HepG2 (cell line): Measurements from ENCODE around the gene ISY1. TPM values are rescaled to one million over a fixed set of nuclear protein-coding genes. Genes with fewer than 3 reads are reported as not detected.

Source experiments
- ARID3A ChIP-seq: IDR thresholded peaks from 2 replicates; pipeline ENCODE4 v1.6.1; 2012; ENCODE audit warnings: low read depth, low read length, improper control_type of control experiment
- CREB3 ChIP-seq: sonication (generic); formaldehyde crosslinking; IDR thresholded peaks from 2 replicates; pipeline ENCODE4 v1.5.0; 2020; ENCODE audit warnings: missing genetic modification reagents
- ESRRA ChIP-seq: sonication (generic); formaldehyde crosslinking; IDR thresholded peaks from 2 replicates; pipeline ENCODE4 v1.5.1; 2020; ENCODE audit warnings: mild to moderate bottlenecking, low read depth, missing genetic modification reagents
- GMEB1 ChIP-seq: sonication (generic); formaldehyde crosslinking; IDR thresholded peaks from 2 replicates; pipeline ENCODE4 v1.5.1; 2020; ENCODE audit warnings: missing genetic modification reagents, mild to moderate bottlenecking, borderline replicate concordance
- GMEB2 ChIP-seq: IDR thresholded peaks from 2 replicates; pipeline ENCODE4 v1.6.1; 2016; ENCODE audit warnings: missing biosample characterization, missing genetic modification reagents, low read depth
- HNF4G ChIP-seq, 2 experiments: sonication (generic) in 1 of 2; formaldehyde crosslinking in 1 of 2; IDR thresholded peaks; 2 replicates each; pipeline versions ENCODE4 v1.4.0 to v1.6.1; 2011 to 2020; ENCODE audit warnings: borderline replicate concordance in 2 of 2, low read depth in 2 of 2, mild to moderate bottlenecking in 2 of 2, low read length in 1 of 2, missing genetic modification reagents in 1 of 2, moderate library complexity in 1 of 2
- HNRNPH1 ChIP-seq: fragments of 200-400 bp; formaldehyde crosslinking; optimal IDR thresholded peaks from 2 replicates; pipeline ENCODE3; 2017; ENCODE audit warnings: mild to moderate bottlenecking, low read depth, low read length
- KLF6 ChIP-seq: IDR thresholded peaks from 2 replicates; pipeline ENCODE4 v1.8.0; 2016; ENCODE audit warnings: missing biosample characterization, missing genetic modification reagents
- MAF1 ChIP-seq: sonication (generic); formaldehyde crosslinking; IDR thresholded peaks from 2 replicates; pipeline ENCODE4 v1.5.0; 2020; ENCODE audit warnings: missing genetic modification reagents, borderline replicate concordance
- MXD4 ChIP-seq: IDR thresholded peaks from 2 replicates; pipeline ENCODE4 v1.6.1; 2016; ENCODE audit warnings: mild to moderate bottlenecking, missing biosample characterization, missing genetic modification reagents
- MXI1 ChIP-seq: IDR thresholded peaks from 3 replicates; pipeline ENCODE4 v1.6.1; 2012; ENCODE audit warnings: low read depth, low read length, inconsistent platforms, borderline replicate concordance
- NBN ChIP-seq: fragments of 450-650 bp; conservative IDR thresholded peaks from 2 replicates; pipeline ENCODE4 v1.6.1; 2017
- PATZ1 ChIP-seq: sonication (generic); formaldehyde crosslinking; IDR thresholded peaks from 2 replicates; pipeline ENCODE4 v1.4.0; 2020; ENCODE audit warnings: missing genetic modification reagents
- ZFP36L2 ChIP-seq: sonication (generic); formaldehyde crosslinking; IDR thresholded peaks from 2 replicates; pipeline ENCODE4 v1.4.0; 2020; ENCODE audit warnings: missing genetic modification reagents
- ZFP91 ChIP-seq: sonication (generic); formaldehyde crosslinking; IDR thresholded peaks from 2 replicates; pipeline ENCODE4 v1.9.0; 2022; ENCODE audit warnings: missing genetic modification reagents, mild to moderate bottlenecking, borderline replicate concordance
- ZKSCAN1 ChIP-seq: fragments of 150-350 bp; IDR thresholded peaks from 2 replicates; pipeline ENCODE4 v1.6.1; 2014; ENCODE audit warnings: low read length
- ZNF562 ChIP-seq: sonication (generic); formaldehyde crosslinking; IDR thresholded peaks from 2 replicates; pipeline ENCODE4 v1.8.0; 2022; ENCODE audit warnings: missing genetic modification reagents, borderline replicate concordance
- ZNF570 ChIP-seq: sonication (generic); formaldehyde crosslinking; IDR thresholded peaks from 2 replicates; pipeline ENCODE4 v1.4.0; 2020; ENCODE audit warnings: mild to moderate bottlenecking, missing genetic modification reagents, borderline replicate concordance
- polyA plus RNA-seq, 8 experiments: library from polyadenylated mRNA; depleted of rRNA in 3 of 8; stranded (reverse) in 7 of 8; unstranded in 1 of 8; fragments of >200 nt; fragmentation: Illumina TruSeq in 4 of 8; extraction: Trizol in 4 of 8; gene quantifications; 2 replicates each; pipeline versions ENCODE4 v1.2.1 to v1.2.3, GENCODE V29; 2011 to 2016; ENCODE audit warnings: low read depth in 4 of 8, missing spikeins in 1 of 8, mixed read lengths in 1 of 8; ENCODE audit not compliant: insufficient read depth in 1 of 8
- total RNA-seq, 5 experiments: library from RNA; depleted of rRNA; stranded (reverse); fragments of >200 nt; fragmentation: Illumina TruSeq; extraction: Trizol; gene quantifications; 2 replicates each; pipeline ENCODE4 v1.2.3, GENCODE V29; 2016; ENCODE audit warnings: low read depth in 1 of 5

ISY1 gene
- total and polyA plus RNA-seq, 2 of the 13 experiments (the other 11 are each of a cell fraction or from before 2014, with no cell fraction given): 21.0 to 39.1 TPM

- TF ChIP-seq HNF4G (IDR thresholded peaks at IDR 0.05; ENCODE audit: borderline replicate concordance, low read depth, low read length) (no peak), HNF4G (CRISPR knock-in tag; IDR thresholded peaks at IDR 0.05; ENCODE audit: borderline replicate concordance, low read depth) (no peak), MXD4 (CRISPR knock-in tag) (peak; percentile 71; the same call in 1 of the 2 replicates), PATZ1 (CRISPR knock-in tag) (peak; percentile 13; the same call in 1 of the 2 replicates), ARID3A (no peak), ZNF570 (CRISPR knock-in tag) (0 out of 2 replicates have a peak, but pooled peaks have one; percentile 12), CREB3 (CRISPR knock-in tag) (peak; percentile 92), ZKSCAN1 (no peak), MXI1 (peak; percentile 89; the same call in 2 of the 3 replicates), GMEB1 (peak; percentile 96), KLF6 (peak; percentile 73; the same call in 1 of the 2 replicates), MAF1 (CRISPR knock-in tag) (peak; percentile 44; the same call in 1 of the 2 replicates), ZFP36L2 (CRISPR knock-in tag) (no peak), ZNF562 (no peak), ZFP91 (peak; percentile 96), NBN (no peak), GMEB2 (peak; percentile 67; the same call in 1 of the 2 replicates), HNRNPH1 (no peak), ESRRA (CRISPR knock-in tag) (peak; percentile 45; the same call in 1 of the 2 replicates)
These were observed 22.9 kb upstream of the ISY1 start, which contains the start of gene CNBP (continued) for GRCh38 chr3:129183569-129184395.
